GM19328 (cell line): ENCODE measurements around the gene CEP63.
"Not testable (repeated sequence)": the region's sequence is repeated elsewhere in the genome, so short reads cannot be mapped to it uniquely, and the experiment has no call there.

Source experiments
- ATAC-seq: cut with Tn5 transposase; IDR thresholded peaks from one replicate; pipeline ENCODE4 v1.9.1; 2021; ENCODE audit warnings: mild to moderate bottlenecking, moderate library complexity; ENCODE audit not compliant: unreplicated experiment

Gene CEP63

GRCh38 chr3:134567605-134568004 lies 81.7 kb downstream of the CEP63 start:
- no peak for ATAC-seq

- ATAC-seq, result no peak
Measured at GRCh38 chr3:134568790-134569189, 82.9 kb downstream of the CEP63 start.

GRCh38 chr3:134569899-134570298 lies 84.0 kb downstream of the CEP63 start:
- ATAC-seq, result not testable (repeated sequence)

- ATAC-seq, result no peak
Measured at GRCh38 chr3:134576426-134576825, 90.6 kb downstream of the CEP63 start.

GRCh38 chr3:134576831-134577230 lies 91.0 kb downstream of the CEP63 start:
- no peak for ATAC-seq

GRCh38 chr3:134579141-134579665 lies 93.3 kb downstream of the CEP63 start:
- no peak for ATAC-seq

- no peak for ATAC-seq
Measured at GRCh38 chr3:134590766-134591165, 104.9 kb downstream of the CEP63 start.

GRCh38 chr3:134592806-134593205 lies 106.9 kb downstream of the CEP63 start:
- no peak for ATAC-seq

GRCh38 chr3:134594331-134594741 lies 108.5 kb downstream of the CEP63 start:
- ATAC-seq, result no peak

- ATAC-seq, result not testable (repeated sequence)
Measured at GRCh38 chr3:134594986-134595385, 109.1 kb downstream of the CEP63 start.

- ATAC-seq, result no peak
Measured at GRCh38 chr3:134597390-134597970, 111.6 kb downstream of the CEP63 start.

GRCh38 chr3:134598763-134599545 lies 113.1 kb downstream of the CEP63 start:
- no peak for ATAC-seq

- ATAC-seq, result no peak
Measured at GRCh38 chr3:134600206-134600605, 114.3 kb downstream of the CEP63 start.

GRCh38 chr3:134600685-134601463 lies 115.0 kb downstream of the CEP63 start:
- ATAC-seq, result no peak

GRCh38 chr3:134601539-134602439 lies 115.9 kb downstream of the CEP63 start:
- ATAC-seq, result no peak

- ATAC-seq, result no peak
Measured at GRCh38 chr3:134602440-134602814, 116.6 kb downstream of the CEP63 start.

GRCh38 chr3:134603480-134603879 lies 117.6 kb downstream of the CEP63 start:
- ATAC-seq, result no peak

GRCh38 chr3:134603956-134604355 lies 118.1 kb downstream of the CEP63 start:
- ATAC-seq, result no peak

GRCh38 chr3:134605556-134605955 lies 119.7 kb downstream of the CEP63 start:
- no peak for ATAC-seq
